RWPE1 (cell line): ENCODE measurements around the gene TSPAN4.

Experiments
- CTCF ChIA-PET: fragments of 350-600 bp; sonication (Branson Sonifier 250); formaldehyde crosslinking; extraction: SDS; loops from one replicate; lab custom pipeline; 2021; lab: Yijun Ruan, JAX
- POLR2A ChIA-PET: fragments of 400-600 bp; formaldehyde crosslinking; extraction: SDS; loops from one replicate; lab custom pipeline; 2020; ENCODE audit warnings: antibody characterized with exemption; ENCODE audit not compliant: low non-redundant PET; lab: Yijun Ruan, JAX
- DNase-seq: peaks from one replicate; pipeline ENCODE4 v3.0.0; 2012; ENCODE audit warnings: low spot score
- H3K27ac ChIP-seq: fragments of 450-650 bp; 2 replicates; pipeline ENCODE4 v1.5.1; 2017
- TF ChIP-seq, protein P1 (sequence below): fragments of 450-650 bp; conservative IDR thresholded peaks from 2 replicates; pipeline ENCODE4 v1.5.1; 2017; ENCODE audit warnings: low read depth, mild to moderate bottlenecking

Gene TSPAN4

DNA sequence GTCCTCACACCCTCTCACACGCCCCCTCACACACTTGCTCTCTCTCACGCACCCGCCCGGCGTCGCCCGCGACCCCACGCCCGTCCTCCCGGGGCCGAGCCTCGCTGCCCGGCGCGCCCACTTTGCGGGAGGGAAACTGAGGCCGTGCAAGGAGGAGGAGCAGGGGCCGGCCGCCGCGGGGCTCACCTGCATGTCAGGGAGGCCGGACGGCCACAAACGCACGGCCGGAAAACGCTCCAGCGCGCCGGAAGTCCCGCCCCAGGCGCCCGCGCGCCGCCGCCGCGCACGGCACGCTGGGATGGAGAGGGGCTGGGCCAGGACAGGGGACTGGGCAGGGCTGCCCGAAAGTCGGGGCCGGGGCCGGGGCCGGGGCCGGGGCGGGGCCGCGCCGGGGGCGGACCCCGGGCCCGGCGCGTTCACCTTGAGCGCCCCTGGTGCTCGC is 68.0 kb downstream of the TSPAN4 start, which contains the start of gene CHID1:
Gene CHID1 (minus strand): TSS at position 222 of the 442 bp plus-strand sequence. CDS start 5,994 bp downstream, outside the sequence.
- peak within 1 kb of the TSS; percentile 92 for H3K27ac ChIP-seq
- POLR2A ChIA-PET, result no interaction called here
- DNase-seq, result peak; percentile 96
- TF ChIP-seq, protein P1, sequence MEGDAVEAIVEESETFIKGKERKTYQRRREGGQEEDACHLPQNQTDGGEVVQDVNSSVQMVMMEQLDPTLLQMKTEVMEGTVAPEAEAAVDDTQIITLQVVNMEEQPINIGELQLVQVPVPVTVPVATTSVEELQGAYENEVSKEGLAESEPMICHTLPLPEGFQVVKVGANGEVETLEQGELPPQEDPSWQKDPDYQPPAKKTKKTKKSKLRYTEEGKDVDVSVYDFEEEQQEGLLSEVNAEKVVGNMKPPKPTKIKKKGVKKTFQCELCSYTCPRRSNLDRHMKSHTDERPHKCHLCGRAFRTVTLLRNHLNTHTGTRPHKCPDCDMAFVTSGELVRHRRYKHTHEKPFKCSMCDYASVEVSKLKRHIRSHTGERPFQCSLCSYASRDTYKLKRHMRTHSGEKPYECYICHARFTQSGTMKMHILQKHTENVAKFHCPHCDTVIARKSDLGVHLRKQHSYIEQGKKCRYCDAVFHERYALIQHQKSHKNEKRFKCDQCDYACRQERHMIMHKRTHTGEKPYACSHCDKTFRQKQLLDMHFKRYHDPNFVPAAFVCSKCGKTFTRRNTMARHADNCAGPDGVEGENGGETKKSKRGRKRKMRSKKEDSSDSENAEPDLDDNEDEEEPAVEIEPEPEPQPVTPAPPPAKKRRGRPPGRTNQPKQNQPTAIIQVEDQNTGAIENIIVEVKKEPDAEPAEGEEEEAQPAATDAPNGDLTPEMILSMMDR, result no peak
- CTCF ChIA-PET, result interaction anchor here (0.6 to 1.1 kb wide), 2 partner anchors 63 to 143 kb away, joined by 3 to 6 read pairs; no protein-coding TSS in a partner anchor

DNA sequence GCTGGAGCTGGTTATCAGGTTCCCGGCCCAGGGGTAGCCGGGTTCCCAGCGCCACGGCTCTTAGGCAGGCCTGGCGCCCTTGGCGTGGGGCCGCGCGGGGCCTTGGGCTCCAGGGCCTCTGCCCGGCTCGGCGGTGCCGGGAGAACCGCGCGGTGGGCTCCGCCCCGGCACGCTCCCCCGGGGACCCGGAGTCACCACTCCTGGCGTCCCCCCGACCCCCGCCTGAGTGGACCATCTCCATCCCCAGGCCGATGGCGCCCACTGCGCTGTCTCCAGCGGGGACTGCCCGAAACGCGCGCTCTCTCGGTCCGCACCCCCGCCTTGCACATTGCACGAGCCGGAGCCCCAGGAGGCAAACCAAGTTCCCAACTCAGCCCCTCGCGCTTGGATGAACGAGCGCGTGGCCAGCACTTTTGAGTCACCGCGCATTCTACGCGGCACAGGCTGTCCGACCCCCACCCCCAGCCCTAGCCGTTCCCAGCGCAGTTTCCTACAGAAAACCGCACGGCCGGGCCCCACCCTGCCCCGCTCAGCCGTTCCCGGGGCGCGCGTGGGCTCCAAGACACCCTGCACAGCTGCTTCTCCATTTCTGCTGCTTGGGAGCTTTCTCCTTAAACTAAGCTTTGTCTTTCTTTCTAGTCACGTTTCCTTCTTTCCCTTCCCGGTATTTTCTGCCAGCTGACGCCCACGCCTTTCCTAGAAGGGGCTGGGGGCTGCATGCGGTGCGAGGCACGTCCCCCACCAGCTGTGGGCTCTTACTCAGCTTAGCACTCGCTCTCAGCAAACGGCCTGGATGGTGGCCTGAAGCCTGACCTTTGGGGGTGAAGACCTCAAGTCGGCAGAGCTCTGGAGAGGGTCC is 68.6 kb downstream of the TSPAN4 start:
- ChIA-PET CTCF (no interaction called here), POLR2A (no interaction called here)
- DNase-seq, result peak; percentile 68
- H3K27ac ChIP-seq, result peak overlapping the region; percentile 92
- TF ChIP-seq, protein P1, result no peak; the same call in 1 of the 2 replicates

DNA sequence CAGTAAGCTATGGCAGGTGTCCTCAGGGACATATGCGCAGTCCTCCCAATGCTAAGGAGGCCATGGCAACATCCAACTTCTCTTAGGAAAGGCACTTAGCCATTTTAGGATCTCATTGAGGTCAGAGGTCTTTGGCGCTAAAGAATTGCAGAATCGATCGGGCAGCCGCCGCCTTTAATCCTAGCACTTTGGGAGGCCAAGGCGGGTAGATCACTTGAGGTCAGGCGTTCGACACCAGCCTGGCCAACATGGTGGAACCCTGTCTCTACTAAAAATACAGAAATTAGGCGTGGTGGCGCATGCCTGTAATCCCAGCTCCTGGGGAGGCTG is 69.2 kb downstream of the TSPAN4 start:
- CTCF ChIA-PET, result no interaction called here
- POLR2A ChIA-PET, result no interaction called here
- TF ChIP-seq, protein P1, result no peak
- no peak for DNase-seq
- peak overlapping the region; percentile 92 for H3K27ac ChIP-seq

DNA sequence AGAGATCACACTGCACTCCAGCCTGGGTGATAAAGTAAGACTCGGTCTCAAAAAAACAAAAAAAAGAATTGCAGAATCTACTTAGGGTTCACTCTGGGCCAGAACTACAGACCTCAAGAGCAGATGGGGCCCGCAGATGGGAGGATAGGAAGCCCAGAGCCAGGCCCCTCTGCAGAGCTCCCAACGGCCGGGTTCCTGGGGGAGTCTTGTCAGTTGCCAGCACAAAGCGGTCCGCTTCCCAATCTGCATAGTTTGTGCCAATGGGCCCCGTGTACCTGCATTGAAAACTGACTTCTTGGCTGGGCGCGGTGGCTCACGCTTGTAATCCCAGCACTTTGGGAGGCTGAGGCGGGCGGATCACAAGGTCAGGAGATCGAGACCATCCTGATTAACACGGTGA is 69.6 kb downstream of the TSPAN4 start:
- CTCF ChIA-PET, result no interaction called here
- no peak for DNase-seq
- TF ChIP-seq, protein P1, result no peak
- POLR2A ChIA-PET, result no interaction called here
- peak overlapping the region; percentile 92 for H3K27ac ChIP-seq

DNA sequence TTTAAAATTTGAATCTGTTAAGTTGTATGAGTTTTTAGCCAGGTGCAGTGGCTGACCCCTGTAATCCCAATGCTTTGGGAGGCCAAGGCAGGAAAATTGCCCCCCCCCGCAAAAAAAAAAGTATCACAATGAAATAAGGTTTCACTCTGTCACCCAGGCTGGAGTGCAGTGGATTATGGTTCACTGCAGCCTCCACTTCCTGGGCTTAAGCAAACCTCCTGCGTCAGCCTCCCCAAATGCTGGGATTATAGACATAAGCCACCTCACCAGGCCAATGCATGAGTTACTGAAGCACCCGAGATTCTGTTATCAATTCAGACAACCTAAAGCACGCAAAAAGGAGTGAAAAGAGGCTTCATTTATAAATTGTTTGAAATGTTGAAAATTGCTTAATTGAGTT is 70.4 kb downstream of the TSPAN4 start:
- CTCF ChIA-PET, result no interaction called here
- POLR2A ChIA-PET, result no interaction called here
- TF ChIP-seq, protein P1, result no peak

DNA sequence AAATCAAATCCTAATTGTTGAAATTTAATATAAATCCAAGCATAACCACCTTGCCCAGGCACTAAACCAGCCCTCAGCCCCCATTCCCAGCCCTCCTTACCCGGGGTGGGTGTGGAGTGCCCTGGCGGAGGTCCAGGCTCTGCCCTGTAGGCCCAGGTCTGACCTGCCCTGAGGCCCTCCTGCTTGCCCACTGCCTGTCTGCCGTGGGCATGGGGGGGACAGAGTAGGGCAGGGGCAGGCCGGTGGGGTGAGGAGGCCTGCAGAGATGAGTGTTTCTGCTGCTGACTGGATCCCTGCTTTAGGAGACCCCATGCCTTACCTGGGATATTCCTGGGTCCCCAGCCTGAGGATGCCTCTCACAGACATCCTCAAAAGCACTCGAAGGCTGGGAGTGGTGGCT is 71.6 kb downstream of the TSPAN4 start:
- H3K27ac ChIP-seq, result no peak overlapping the region
- TF ChIP-seq, protein P1, result no peak
- no peak for DNase-seq
- ChIA-PET CTCF (no interaction called here), POLR2A (no interaction called here)

More for the DNA sequence above, 70.4 kb downstream of the TSPAN4 start:
- no peak overlapping the region for H3K27ac ChIP-seq
- DNase-seq, result no peak
